HK-2 (cell line): ENCODE measurements around the gene OR9Q1.

Experiments used
- DNase-seq: peaks from one replicate; pipeline ENCODE4 v3.0.0-alpha.2; 2018; ENCODE audit not compliant: unreplicated experiment

The OR9Q1 gene

GRCh38 chr11:58034471-58034870 lies 10.8 kb downstream of the OR9Q1 start:
- DNase-seq = no peak

GRCh38 chr11:58039589-58039988 lies 15.9 kb downstream of the OR9Q1 start:
- no peak for DNase-seq

- no peak for DNase-seq
Observed at GRCh38 chr11:58043379-58043778, 19.7 kb downstream of the OR9Q1 start.

GRCh38 chr11:58046231-58046630 lies 22.6 kb downstream of the OR9Q1 start:
- no peak for DNase-seq

DNA sequence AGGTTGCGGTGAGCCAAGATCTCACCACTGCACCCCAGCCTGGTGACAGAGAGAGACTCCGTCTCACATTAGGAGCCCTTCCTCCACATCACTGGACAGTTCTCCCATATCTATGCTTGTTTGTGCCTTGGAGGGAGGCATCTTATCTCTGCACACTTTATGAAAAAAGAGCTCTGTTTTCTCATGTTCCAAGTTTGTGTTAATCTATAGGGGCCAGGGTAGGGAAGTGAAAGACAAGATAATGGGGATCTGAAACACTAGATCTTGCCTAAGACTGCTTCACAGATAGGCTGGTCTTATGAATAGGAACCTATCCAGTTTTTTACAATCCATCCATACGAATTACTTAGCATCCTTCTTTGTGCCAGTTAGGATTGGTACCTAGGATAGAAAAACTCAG lies 24.1 kb downstream of the OR9Q1 start:
- DNase-seq = no peak

- no peak for DNase-seq
Observed at GRCh38 chr11:58055806-58056401, 32.2 kb downstream of the OR9Q1 start.

- DNase-seq = no peak
Observed at GRCh38 chr11:58057481-58057880, 33.8 kb downstream of the OR9Q1 start.

- DNase-seq = peak; percentile 19
Observed at GRCh38 chr11:58058276-58059006, 34.8 kb downstream of the OR9Q1 start.

DNA sequence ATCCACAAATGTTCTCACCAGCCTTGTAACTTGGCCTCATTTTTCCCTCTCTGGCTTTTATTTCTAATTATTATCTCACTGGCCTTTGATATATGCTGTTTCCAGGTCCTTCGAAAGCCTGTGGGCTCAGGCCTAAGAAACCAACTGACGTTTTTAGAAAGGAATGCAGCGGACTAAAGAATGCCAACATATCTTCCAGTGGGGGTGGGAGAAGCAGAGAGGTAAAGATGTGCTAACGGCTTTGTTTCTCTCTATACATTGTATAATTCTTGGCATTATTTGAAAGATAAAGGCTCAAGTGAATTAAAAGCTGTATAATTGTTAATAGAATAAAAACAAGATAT lies 35.3 kb downstream of the OR9Q1 start:
- DNase-seq = peak; percentile 45

- DNase-seq = peak; percentile 13
Observed at GRCh38 chr11:58060535-58060934, 36.9 kb downstream of the OR9Q1 start.

DNA sequence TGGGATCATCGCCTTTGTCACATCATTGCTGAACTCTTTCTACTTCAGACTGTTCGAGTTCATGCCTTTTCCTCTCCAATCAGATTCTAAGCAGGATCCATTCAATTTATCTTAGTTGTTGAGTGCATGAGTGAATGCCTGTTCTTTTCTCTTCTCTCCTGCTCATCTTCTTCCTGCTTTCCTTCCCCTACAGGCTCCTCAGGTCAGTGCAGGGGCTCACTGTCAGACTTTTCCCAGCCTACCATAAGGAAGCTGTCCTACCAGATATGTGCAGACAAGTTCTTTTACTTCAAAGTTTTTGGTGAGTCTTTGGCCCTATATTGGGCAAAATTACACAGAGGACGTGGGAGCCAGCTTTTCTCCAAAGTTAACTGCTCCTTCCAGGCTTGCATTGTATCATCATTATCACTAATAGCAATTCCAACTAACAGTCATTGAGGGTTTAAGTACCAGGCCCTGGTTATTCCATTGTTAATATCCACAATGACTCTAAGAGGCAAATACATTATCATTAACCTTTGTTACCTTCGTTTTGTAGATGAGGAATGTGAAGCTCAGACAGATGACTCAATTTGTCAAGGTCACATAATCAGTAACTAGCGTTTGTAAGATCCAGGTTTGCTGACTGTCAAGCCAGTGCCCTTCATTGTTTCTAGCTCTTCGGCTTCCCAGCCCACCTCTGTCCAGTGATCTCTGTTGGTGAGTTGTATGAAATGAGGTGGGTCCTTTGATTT lies 37.4 kb downstream of the OR9Q1 start:
- DNase-seq = peak; percentile 21

DNA sequence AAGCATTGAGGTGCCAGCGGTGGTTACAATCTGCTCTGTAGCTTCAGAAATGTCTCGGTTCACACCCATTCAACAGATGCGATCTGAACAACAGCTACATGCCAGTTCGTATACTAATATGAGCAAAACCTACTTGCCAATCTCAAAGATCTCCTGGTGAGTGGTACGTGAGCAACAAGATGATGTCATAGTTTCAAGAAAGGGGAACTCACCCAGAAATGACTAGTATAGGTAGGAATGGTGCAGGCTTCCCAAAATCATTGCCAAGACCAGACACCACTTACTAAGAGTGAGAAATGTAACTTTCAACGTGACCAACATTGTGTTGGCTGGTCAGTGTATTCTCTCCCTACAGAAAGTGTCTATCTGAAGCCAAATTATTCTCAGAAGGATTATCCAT lies 38.1 kb downstream of the OR9Q1 start:
- peak; percentile 20 for DNase-seq

DNA sequence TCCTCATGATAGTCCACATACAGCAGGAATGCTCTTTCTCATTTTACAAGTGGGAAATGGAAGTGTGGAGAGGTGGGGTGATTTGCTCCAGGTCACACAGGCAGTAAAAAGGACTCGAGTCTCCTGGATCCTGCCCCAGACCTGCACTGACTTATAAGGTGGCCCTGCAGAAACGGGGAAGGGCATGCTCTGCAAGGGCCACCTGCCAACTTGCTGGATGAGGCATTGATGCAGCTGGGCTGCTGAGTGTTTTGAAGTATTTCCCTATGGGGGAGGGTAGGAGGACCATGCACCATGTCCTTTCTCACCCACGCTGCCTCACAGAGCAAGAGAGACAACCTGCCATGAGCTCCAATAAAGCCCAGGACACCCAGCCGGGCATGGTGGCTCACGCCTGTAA lies 44.0 kb downstream of the OR9Q1 start:
- no peak for DNase-seq

DNA sequence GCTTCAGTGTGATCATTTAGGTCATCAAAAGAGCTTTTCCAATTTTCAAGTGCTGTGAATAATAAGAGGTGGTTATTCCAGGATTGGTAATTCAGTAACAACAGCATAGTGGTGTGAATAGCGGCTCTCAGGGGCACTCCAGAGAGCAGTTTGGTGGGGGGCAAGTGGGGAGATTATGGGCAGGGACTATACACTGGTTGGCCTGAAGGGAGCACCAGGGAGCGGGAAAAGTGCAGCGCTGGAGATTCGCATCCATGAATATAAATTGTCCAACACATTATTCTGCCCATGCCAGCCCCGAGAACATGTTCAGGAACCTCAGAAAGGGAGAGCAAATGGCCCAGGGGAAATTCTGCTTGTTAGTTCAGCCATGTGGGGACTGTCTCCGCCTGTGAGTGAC lies 45.0 kb downstream of the OR9Q1 start:
- DNase-seq = no peak

GRCh38 chr11:58070585-58070984 lies 46.9 kb downstream of the OR9Q1 start:
- no peak for DNase-seq

DNA sequence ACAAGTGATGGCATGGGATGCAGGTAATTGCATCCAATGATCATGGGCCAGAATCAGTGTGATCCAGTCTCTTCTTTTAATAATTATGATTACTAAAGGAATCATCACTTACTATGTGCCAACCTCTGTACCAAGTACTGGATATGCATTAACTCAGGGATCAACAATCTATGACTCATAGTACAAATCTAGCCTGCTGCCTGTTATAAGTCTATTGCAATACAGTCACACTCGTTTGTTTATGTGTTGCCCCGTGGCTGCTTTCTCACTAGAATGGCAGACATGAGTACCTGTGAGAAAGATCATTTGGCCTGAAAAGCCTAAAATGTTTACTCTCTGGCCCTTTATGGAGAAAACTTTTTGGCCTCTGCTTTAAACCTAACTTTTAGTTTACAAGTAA lies 52.1 kb downstream of the OR9Q1 start:
- DNase-seq = no peak

- DNase-seq = no peak
Observed at GRCh38 chr11:58086528-58086927, 62.8 kb downstream of the OR9Q1 start.

- no peak for DNase-seq
Observed at GRCh38 chr11:58097437-58097836, 73.8 kb downstream of the OR9Q1 start.

DNA sequence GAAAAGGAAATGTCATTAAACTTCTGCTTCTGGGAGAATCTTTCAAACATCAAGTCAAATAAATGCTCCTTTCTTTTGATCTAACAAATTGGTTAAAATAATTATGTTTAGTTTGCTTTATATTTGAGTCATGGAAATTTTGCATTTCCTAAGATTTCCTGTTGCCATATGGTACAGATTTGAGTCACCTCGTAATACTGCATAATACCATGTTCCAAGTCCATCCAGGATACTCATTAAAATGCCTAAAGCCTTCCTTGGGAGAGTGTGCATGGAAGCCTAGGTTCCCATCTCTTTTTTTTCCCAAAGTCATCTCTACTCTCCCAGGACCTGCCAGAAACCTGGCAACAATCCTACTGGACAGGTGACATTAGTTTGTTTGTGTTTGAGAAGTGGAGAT lies 97.4 kb downstream of the OR9Q1 start:
- no peak for DNase-seq

- no peak for DNase-seq
Observed at GRCh38 chr11:58125469-58125868, 101.8 kb downstream of the OR9Q1 start, which contains the start of gene OR9I1. OR9I1 (minus strand) TSS chr11:58125530; CDS start chr11:58119444, 6,086 bp downstream.

- no peak for DNase-seq
Observed at GRCh38 chr11:58127350-58127749, 103.7 kb downstream of the OR9Q1 start.

DNA sequence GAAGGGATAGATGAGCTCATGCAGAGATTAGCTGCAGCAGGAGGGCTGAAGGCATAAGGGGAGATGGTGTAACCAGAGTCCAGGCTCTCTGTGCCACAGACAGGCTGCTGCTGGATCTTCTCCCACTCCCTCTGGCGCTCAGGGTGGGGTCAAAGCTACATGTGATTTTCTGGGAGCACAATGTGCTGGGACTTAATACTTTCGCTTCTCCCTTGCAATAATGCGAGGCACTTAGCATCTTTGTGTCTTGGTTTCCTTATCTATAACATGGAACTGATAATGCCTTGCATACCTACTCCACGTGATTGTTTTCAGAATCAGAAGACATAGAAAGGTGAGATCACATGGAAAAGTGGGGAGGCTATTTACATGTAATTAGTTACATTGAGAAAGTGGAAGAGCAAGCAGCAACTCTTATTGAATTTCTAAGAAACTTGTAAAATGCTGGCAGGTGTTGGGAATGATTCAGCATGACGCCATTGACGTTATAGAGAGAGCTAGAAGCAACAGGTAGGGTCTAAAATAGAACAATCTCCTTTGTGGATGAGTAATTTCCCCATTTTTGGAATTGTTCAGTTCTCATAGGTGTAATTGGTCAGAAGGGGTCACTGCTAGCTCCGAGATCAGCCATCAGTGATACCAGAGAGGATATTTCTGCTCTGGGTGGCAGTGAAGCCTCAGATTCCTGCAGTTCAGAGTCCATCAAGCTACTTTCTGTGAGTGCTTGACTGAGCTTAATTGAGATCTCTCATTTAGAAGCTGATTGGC lies 109.8 kb downstream of the OR9Q1 start:
- DNase-seq = no peak
